Activated T-cell treated with anti-CD3 and anti-CD28 coated beads, Interleukin-2, amount 50 U/mL, for 4 hours (primary cell): Measurements from ENCODE around the gene KNG1. TPM values are rescaled to one million over a fixed set of nuclear protein-coding genes. Genes with fewer than 3 reads are reported as not detected.

Experiments
- ATAC-seq, 2 donors: fragments of 200-7000 bp; cut with Tn5 transposase; one replicate each; pipeline ENCODE4 v1.10.0; 2021
- DNase-seq: peaks from one replicate; pipeline ENCODE4 v3.0.0-alpha.2; 2020
- H3K27me3 Mint-ChIP-seq: one replicate; pipeline ENCODE4 v1.8.0; 2021; ENCODE audit warnings: low read depth, mixed read lengths
- H3K36me3 Mint-ChIP-seq: one replicate; pipeline ENCODE4 v1.8.0; 2022; ENCODE audit warnings: mixed read lengths; ENCODE audit not compliant: insufficient read depth
- H3K4me1 Mint-ChIP-seq: one replicate; pipeline ENCODE4 v1.8.0; 2021; ENCODE audit warnings: low read depth, mixed read lengths
- H3K4me3 Mint-ChIP-seq: one replicate; pipeline ENCODE4 v1.8.0; 2021; ENCODE audit warnings: mild to moderate bottlenecking, moderate library complexity, mixed read lengths
- H3K9me3 Mint-ChIP-seq: one replicate; pipeline ENCODE4 v1.8.0; 2021; ENCODE audit warnings: mixed read lengths
- total RNA-seq, 3 donors: library from RNA; stranded (reverse); gene quantifications; one replicate each; pipeline ENCODE4 v1.2.1, GENCODE V29; 2021

KNG1 gene
- total RNA-seq, 3 donors from 2014 or later, result 0.13 to 0.35 (median 0.28) TPM

DNA sequence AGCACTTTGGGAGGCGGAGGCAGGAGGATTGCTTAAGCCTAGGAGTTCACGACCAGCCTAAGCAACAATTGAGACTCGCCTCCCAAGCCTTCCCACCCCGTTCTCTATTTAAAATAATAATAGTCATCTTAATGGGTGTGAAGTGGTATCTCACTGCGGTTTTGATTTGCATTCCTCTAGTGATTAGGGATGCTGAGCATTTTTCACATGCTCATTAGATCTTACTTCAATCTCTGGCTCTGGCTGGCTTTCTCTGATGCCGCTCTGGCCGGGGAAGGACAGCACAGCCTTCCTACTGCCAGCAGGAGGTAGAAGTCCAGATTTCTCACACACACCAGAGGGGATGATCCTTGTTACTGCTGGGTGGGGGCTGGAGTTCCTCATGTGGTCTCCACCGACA is 58.8 kb downstream of the KNG1 start:
- no peak overlapping the region for H3K4me3 Mint-ChIP-seq

DNA sequence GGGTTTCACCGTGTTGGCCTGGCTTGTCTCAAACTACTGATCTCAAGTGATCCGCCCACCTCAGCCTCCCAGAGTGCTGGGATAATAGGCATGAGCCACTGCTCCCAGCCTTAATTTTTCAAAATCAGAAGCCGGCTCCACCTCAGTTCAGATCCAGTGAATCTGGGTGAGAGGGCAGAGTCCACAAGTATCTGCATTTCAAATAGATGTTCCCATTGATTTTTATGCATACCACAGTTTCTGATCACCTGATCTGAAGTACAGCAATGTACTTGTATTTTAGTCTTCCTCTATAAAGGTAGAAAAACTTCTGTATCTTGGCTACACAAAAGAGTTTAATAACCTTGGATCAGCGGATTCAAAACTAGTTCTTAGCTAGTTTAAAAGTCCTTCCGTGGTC is 62.0 kb downstream of the KNG1 start:
- Mint-ChIP-seq H3K9me3 (peaks cover 3% of the 10 kb centered on the region), H3K27me3 (peaks cover 5% of the 10 kb centered on the region), H3K4me1 (peaks cover 6% of the 10 kb centered on the region), H3K4me3 (no peak overlapping the region), H3K36me3 (peaks cover 9% of the 10 kb centered on the region)
- DNase-seq, result no peak
- no peak for ATAC-seq

More for the DNA sequence above, 58.8 kb downstream of the KNG1 start:
- DNase-seq, result no peak
- H3K27me3 Mint-ChIP-seq, result no peaks in the 10 kb centered on the region
- no peaks in the 10 kb centered on the region for H3K36me3 Mint-ChIP-seq
- no peak for ATAC-seq
- peaks cover 15% of the 10 kb centered on the region for H3K4me1 Mint-ChIP-seq
- peaks cover 3% of the 10 kb centered on the region for H3K9me3 Mint-ChIP-seq

DNA sequence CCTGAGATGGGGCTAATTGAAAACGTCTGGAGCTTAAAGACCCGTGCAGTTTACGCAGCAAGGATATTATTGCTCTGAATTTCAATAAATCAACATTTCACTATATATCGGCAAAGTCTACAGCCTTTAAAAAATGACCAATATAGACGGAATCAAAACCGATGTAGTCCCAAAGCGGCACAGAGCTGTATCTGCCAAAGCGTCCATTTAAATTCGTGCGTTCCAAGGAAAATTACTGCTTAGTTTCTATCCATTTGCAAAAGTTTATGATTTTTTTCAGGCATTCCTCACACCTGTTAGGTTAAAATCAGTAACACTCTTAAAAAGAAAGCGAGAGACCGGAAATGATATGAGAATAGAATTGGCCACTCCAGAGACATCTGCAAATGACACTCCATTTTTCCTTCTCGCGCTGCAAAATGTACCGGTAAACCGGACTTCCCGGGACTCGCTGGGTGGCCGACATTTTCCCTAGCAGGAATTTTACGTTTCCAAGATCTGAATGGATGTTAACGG is 65.4 kb downstream of the KNG1 start:
- ATAC-seq, result peak; percentile 16 to 20
- H3K4me3 Mint-ChIP-seq, result peak overlapping the region; percentile 99
- H3K36me3 Mint-ChIP-seq, result peaks cover 43% of the 10 kb centered on the region
- H3K4me1 Mint-ChIP-seq, result peaks cover 22% of the 10 kb centered on the region
- H3K9me3 Mint-ChIP-seq, result no peaks in the 10 kb centered on the region
- H3K27me3 Mint-ChIP-seq, result peaks cover 5% of the 10 kb centered on the region
- DNase-seq, result no peak

DNA sequence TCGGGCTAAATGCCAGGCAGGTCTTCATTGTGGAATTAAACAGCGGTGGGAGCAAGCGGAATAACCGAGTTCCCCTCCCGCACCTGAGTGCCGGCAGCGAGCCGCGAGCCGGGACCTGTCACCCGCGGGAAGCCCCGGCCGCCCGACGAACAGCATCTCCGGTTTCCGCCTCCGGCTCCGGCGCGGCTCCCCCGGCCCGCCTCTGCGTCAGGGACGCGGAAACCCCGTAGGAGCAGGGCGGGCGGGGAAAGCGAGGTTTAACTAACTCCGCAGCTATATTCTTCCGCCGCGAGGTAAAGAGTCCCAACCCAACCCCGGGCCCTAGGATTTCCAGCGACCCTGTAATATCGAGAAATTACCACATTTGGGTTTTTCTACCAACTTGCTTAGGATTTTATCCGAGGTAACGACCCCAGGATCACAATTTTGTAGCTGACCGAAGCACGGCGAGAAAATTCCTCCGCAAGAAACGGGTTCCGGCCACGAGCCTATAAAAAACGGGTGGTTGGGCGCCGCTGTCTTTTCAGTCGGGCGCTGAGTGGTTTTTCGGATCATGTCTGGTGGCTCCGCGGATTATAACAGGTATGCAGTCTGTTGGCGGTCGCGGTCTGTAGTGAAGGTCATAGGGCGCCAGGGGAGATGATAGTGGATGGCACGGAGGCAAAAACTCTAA is 66.0 kb downstream of the KNG1 start, which contains the start of gene EIF4A2:
EIF4A2 (plus strand) TSS at position 520 of the 673 bp plus-strand sequence; CDS start at position 554, 34 bp downstream.
- H3K9me3 Mint-ChIP-seq, result no peaks in the 10 kb centered on the region
- peaks cover 49% of the 10 kb centered on the region for H3K36me3 Mint-ChIP-seq
- ATAC-seq (peak; percentile 77 to 82), DNase-seq (peak; percentile 88)
- peaks cover 5% of the 10 kb centered on the region for H3K27me3 Mint-ChIP-seq
- H3K4me3 Mint-ChIP-seq, result peak within 1 kb of the TSS; percentile 99
- H3K4me1 Mint-ChIP-seq, result peaks cover 28% of the 10 kb centered on the region

DNA sequence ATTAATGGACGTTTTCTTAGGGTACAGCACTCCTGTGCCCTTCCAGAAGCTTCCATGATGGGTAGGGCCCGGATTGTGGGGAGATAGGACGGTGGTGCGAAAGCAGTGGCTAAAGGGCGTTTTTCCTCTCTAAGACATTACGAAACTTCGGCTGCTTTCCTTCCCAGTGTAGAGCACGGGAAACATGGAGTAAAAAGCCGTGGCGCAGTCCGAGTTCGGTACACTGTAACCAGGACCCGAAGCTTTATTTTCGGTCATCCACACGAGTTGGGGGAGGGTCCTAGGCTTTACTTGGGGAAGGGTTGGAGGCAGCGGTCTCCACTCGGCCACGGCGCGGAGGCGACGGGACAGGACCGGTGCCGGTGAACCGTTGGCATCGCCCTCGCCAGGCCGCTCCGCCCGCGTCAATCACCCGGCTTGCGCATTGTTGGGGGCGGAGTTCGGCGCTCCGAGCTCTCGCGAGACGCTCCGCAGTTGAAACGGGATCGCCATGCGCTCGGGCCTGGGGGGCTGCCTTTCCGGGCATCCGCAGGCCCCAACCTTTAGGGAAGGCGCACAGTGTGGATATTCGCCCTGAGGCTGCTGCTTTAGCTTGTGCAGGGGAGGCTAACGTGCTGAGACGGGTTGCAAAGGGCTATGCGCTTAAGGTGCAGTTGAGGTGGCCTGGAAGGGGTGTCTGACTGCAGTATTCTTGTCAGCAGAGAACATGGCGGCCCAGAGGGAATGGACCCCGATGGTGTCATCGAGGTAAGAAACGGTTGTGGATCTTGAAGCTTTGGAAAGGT is 66.8 kb downstream of the KNG1 start:
- Mint-ChIP-seq H3K4me3 (peak overlapping the region; percentile 99), H3K27me3 (peaks cover 5% of the 10 kb centered on the region), H3K9me3 (no peaks in the 10 kb centered on the region), H3K36me3 (peaks cover 56% of the 10 kb centered on the region), H3K4me1 (peaks cover 35% of the 10 kb centered on the region)
- peak; percentile 78 for DNase-seq
- peak; percentile 41 to 44 for ATAC-seq

DNA sequence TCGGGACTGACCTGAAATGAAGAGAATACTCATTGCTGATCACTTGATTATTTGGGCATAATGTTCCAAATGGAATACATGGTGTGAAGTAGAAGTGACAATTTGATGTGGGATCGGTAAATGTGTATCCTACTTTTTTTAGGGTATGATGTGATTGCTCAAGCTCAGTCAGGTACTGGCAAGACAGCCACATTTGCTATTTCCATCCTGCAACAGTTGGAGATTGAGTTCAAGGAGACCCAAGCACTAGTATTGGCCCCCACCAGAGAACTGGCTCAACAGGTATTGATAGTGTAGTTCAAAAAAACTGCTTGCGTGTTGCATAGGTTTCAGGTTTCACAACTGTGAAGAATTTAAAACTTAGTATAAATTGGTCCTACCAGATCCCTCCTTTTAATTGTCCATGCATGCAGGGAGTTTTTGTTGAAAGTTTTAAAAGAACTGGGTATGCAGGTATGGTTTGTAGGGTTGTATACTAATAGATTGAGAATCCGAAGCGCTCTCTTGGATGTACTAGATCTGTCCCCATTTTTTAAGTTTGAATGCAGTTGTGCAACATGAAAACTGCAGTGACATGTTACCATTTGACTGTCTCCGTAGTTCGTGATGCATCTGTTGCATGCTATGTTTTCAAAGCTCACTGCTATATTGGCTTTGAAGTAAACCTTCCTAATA is 67.8 kb downstream of the KNG1 start:
- H3K27me3 Mint-ChIP-seq, result peaks cover 5% of the 10 kb centered on the region
- ATAC-seq (no peak), DNase-seq (no peak)
- no peaks in the 10 kb centered on the region for H3K9me3 Mint-ChIP-seq
- peak overlapping the region; percentile 99 for H3K4me3 Mint-ChIP-seq
- peaks cover 61% of the 10 kb centered on the region for H3K36me3 Mint-ChIP-seq
- peaks cover 41% of the 10 kb centered on the region for H3K4me1 Mint-ChIP-seq

DNA sequence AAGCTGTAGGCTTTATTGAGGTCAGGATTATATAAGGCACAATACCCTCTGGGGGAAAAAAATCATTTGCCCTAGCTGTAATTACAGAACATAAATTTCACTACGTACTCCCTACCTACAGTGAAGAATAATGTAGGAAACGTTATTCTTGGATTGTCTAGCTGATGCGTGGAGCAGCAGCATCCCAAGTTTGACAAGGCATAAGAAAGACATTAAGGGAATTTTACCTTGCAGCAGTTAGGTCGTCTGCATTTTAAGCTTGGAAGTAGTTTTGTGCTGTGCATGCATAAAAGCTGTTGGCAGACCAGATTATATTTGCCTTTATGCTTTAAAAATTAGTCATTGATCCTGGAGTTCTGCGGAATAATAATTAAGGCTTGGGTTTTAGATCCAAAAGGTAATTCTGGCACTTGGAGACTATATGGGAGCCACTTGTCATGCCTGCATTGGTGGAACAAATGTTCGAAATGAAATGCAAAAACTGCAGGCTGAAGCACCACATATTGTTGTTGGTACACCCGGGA is 68.4 kb downstream of the KNG1 start:
- no peak for ATAC-seq
- no peak for DNase-seq
- Mint-ChIP-seq H3K4me1 (peaks cover 41% of the 10 kb centered on the region), H3K27me3 (peaks cover 5% of the 10 kb centered on the region), H3K9me3 (no peaks in the 10 kb centered on the region), H3K4me3 (peak overlapping the region; percentile 99), H3K36me3 (peaks cover 65% of the 10 kb centered on the region)

DNA sequence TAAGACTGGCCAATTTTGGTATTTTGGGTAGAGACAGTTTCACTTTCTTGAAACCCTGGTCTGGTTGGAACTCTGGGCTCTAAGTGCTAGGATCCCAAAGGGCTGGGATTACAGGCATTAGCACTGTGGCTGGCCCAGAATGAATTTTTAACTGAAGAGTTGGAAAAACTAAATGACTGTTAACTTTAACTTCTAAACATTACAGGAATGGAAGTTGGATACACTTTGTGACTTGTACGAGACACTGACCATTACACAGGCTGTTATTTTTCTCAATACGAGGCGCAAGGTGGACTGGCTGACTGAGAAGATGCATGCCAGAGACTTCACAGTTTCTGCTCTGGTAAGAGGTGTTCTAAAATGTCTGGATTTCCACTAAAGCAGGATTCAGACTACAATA is 69.8 kb downstream of the KNG1 start:
- Mint-ChIP-seq H3K4me3 (peak overlapping the region; percentile 99), H3K9me3 (no peaks in the 10 kb centered on the region), H3K4me1 (peaks cover 39% of the 10 kb centered on the region), H3K27me3 (peaks cover 5% of the 10 kb centered on the region), H3K36me3 (peaks cover 65% of the 10 kb centered on the region)
- DNase-seq, result no peak
- ATAC-seq, result no peak

DNA sequence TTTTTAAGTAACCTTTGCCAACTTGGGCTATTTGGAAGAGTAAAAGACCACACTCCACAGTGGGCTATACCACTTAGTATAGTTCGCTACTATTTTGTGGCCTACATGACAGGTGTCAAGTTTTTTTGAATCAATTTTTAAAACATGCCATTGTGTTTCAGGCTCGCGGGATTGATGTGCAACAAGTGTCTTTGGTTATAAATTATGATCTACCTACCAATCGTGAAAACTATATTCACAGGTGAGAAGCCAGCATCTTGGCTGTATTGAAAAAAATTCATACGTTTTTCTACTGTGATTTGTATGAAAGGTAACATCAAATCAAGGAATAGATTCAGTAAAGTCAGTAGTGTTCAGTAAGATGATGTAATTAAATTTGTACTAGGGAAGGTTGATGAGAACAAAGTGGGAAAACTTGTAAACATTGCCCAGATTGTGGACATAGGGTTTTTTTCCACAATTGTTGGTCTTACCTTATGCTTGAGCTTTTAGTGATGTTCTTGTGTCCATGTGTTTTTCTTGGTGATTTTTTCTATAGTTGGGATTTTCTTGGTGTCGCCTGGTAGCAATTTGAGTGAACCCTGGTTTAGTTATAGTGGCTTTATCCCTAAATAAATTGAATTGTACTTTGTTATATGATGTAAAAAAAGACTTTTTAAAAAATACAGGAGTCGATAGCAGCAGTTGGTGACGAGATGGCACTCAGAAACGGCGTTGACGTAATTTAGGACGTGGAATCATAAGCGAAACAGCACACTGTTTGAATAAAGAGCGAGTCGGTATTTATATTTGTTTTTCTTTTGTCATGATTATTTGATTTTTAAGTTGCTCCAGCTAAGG is 70.7 kb downstream of the KNG1 start:
- Mint-ChIP-seq H3K9me3 (no peaks in the 10 kb centered on the region), H3K36me3 (peaks cover 67% of the 10 kb centered on the region), H3K27me3 (peaks cover 5% of the 10 kb centered on the region), H3K4me3 (peak overlapping the region; percentile 99), H3K4me1 (peaks cover 35% of the 10 kb centered on the region)
- DNase-seq (no peak), ATAC-seq (no peak)

DNA sequence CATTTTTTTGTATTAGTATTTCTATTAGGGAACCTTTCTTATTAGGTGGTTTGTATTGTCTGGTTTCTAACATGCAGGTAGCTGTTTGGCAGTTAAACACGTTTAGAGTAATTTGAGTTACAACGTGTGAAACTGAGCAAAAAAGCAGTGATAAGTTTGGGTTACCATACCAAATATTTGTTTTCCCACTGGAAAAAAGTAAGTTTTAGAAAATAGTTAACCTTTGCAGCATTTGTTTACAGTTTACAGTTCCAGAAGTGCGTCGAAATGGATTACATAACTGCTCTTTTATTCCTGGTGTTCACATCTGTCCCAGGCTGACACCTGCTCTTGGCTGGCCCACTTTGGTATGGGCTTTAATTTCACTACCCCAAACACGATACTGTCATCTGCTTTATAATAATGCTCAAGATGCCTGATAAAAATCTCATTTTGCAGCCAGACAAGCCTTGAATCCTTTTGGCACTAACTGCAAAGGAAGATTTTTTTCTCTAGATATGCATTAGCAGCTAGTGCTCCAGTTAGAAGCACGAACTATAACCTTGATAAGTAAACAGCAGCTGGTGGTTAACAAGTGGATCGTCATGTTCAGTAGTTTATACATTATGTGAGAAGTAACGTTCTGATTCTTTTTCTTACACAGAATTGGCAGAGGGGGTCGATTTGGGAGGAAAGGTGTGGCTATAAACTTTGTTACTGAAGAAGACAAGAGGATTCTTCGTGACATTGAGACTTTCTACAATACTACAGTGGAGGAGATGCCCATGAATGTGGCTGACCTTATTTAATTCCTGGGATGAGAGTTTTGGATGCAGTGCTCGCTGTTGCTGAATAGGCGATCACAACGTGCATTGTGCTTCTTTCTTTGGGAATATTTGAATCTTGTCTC is 71.6 kb downstream of the KNG1 start:
- DNase-seq (no peak), ATAC-seq (no peak)
- H3K4me3 Mint-ChIP-seq, result peak overlapping the region; percentile 99
- peaks cover 70% of the 10 kb centered on the region for H3K36me3 Mint-ChIP-seq
- H3K27me3 Mint-ChIP-seq, result peaks cover under 1% of the 10 kb centered on the region
- H3K9me3 Mint-ChIP-seq, result no peaks in the 10 kb centered on the region
- H3K4me1 Mint-ChIP-seq, result peaks cover 35% of the 10 kb centered on the region

DNA sequence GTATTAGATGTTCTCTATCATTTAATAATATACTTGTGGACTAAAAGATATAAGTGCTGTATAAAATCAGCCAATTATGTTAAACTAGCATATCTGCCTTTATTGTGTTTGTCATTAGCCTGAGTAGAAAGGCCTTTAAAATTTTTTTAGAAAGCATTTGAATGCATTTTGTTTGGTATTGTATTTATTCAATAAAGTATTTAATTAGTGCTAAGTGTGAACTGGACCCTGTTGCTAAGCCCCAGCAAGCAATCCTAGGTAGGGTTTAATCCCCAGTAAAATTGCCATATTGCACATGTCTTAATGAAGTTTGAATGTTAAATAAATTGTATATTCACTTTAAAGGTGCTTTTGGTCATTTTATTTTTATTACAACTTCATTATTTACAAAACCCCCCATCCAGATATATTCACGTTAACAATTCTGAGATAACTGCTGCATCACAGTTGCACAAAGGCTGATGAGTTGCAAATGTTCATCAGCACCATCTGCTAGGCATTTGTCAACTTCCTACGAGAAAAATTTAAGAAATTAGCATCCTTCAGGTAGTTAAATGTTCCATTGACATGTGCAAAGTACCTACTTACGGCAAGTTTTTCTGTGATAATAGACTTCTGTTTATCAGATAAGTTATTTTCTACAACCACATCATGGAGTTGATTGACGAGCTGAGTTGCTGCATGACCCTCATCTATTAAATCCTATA is 72.5 kb downstream of the KNG1 start:
- ATAC-seq (peak; percentile 5 to 25), DNase-seq (no peak)
- peaks cover 68% of the 10 kb centered on the region for H3K36me3 Mint-ChIP-seq
- peaks cover 35% of the 10 kb centered on the region for H3K4me1 Mint-ChIP-seq
- no peaks in the 10 kb centered on the region for H3K27me3 Mint-ChIP-seq
- H3K4me3 Mint-ChIP-seq, result peak overlapping the region; percentile 50
- H3K9me3 Mint-ChIP-seq, result no peaks in the 10 kb centered on the region

DNA sequence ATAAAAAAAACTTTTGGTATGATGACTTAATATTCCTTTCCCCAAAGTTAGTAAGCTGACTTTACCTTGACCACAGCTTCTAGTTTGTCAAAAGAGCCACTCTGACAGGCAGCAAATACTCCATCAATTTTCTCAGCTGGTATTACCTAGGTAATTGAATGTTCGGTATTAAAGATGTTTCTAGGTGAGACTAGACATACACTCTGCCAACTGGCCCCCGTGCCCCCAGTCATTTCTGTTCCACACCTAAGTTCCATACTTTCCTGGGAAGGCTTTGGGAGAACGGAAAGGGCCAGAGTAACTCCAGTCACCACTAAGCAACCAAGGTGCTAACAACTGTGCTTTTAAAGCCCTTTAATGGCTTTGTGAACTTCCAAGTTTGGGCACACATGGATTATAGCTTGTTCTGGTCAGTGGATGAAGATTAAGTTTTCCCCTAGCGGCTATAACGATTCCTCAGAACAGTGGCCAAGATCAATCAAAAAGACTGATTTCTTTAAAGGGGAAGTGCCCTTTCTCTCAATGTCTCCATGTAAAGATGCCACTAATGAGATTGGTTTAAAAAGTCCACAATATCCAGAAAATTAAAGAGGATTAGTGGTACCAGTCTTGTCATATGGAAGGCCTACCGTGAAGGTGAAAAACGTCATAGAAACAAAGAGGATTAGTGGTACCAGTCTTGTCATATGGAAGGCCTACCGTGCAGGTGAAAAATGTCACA is 73.3 kb downstream of the KNG1 start:
- peak overlapping the region; percentile 50 for H3K4me3 Mint-ChIP-seq
- H3K27me3 Mint-ChIP-seq, result no peaks in the 10 kb centered on the region
- ATAC-seq, result peak; percentile 48 to 51
- peaks cover 34% of the 10 kb centered on the region for H3K4me1 Mint-ChIP-seq
- H3K36me3 Mint-ChIP-seq, result peaks cover 61% of the 10 kb centered on the region
- H3K9me3 Mint-ChIP-seq, result no peaks in the 10 kb centered on the region
- no peak for DNase-seq
